HepG2 (cell line): ENCODE results near the gene MAP1B. TPM values are rescaled to one million over a fixed set of nuclear protein-coding genes. Genes with fewer than 3 reads are reported as not detected.

Experiments
- ATAC-seq: fragments of 200-7000 bp; cut with Tn5 transposase; 3 replicates; pipeline ENCODE4 v1.9.1; 2020; ENCODE audit warnings: mild to moderate bottlenecking, moderate library complexity
- BruUV-seq: library from RNA; stranded (reverse); fragments of 400-500 nt; replicated peaks from 2 replicates; lab custom pipeline; 2021; lab: Mats Ljungman, UMichigan
- CTCF ChIA-PET: fragments of 300-600 bp; formaldehyde crosslinking; extraction: SDS; loops from one replicate; lab custom pipeline; 2021; ENCODE audit warnings: low total read pairs, inconsistent platforms, low intra/inter-chr PET ratio; lab: Yijun Ruan, JAX
- POLR2A ChIA-PET: fragments of 350-600 bp; sonication (Branson Sonifier 250); formaldehyde crosslinking; loops from one replicate; lab custom pipeline; 2020; ENCODE audit warnings: antibody characterized with exemption, inconsistent platforms; lab: Yijun Ruan, JAX
- DNase-seq: peaks from one replicate; pipeline ENCODE4 v3.0.0-alpha.2; 2015; ENCODE audit warnings: low spot score
- FAIRE-seq: peaks from 3 replicates; lab custom pipeline; 2011; peaks lifted over from hg19 to GRCh38; lab: Jason Lieb, UNC
- H2AFZ ChIP-seq: one replicate; pipeline ENCODE4 v1.6.1; 2011; ENCODE audit warnings: low read length, inconsistent platforms
- H3K27ac ChIP-seq: fragments of 300-600 bp; 3 replicates; pipeline ENCODE4 v1.8.0; 2011; ENCODE audit warnings: mixed run types, mild to moderate bottlenecking, mixed read lengths, low read length, inconsistent platforms; ENCODE audit not compliant: insufficient read depth; ENCODE audit errors: extremely low read length
- H3K27me3 ChIP-seq, 2 experiments: fragments of 200-600 bp in 1 of 2; 2 replicates in 1 of 2; 3 replicates in 1 of 2; pipeline versions ENCODE4 v1.6.0 to v1.8.0; 2011; ENCODE audit warnings: low read length in 2 of 2, mild to moderate bottlenecking in 2 of 2, moderate library complexity in 2 of 2, inconsistent platforms in 1 of 2; ENCODE audit not compliant: insufficient read depth in 2 of 2, control insufficient read depth in 1 of 2
- H3K36me3 ChIP-seq, 2 experiments: fragments of 200-600 bp in 1 of 2; replicated peaks in 1 of 2; 2 replicates in 1 of 2; 3 replicates in 1 of 2; pipeline versions ENCODE4 v1.5.1 to v1.8.0; 2011; ENCODE audit warnings: low read length in 2 of 2, inconsistent platforms in 1 of 2; ENCODE audit not compliant: insufficient read depth in 2 of 2, control insufficient read depth in 1 of 2
- H3K4me1 ChIP-seq: 2 replicates; pipeline ENCODE4 v1.5.1; 2012; ENCODE audit warnings: low read length, inconsistent platforms; ENCODE audit not compliant: insufficient read depth
- H3K4me2 ChIP-seq: 2 replicates; pipeline ENCODE4 v1.6.0; 2011; ENCODE audit warnings: low read depth, low read length, inconsistent platforms
- H3K4me3 ChIP-seq, 3 experiments: fragments of 200-600 bp in 1 of 3; sonication (generic), shearing (Covaris generic) in 1 of 3; replicated peaks in 1 of 3; 2 replicates each; pipeline ENCODE4 v1.5.1; 2011 to 2016; ENCODE audit warnings: low read length in 3 of 3, inconsistent platforms in 2 of 3, low read depth in 2 of 3, mild to moderate bottlenecking in 2 of 3, control low read depth in 1 of 3, mixed read lengths in 1 of 3; ENCODE audit not compliant: insufficient read depth in 1 of 3
- H3K79me2 ChIP-seq: one replicate; pipeline ENCODE4 v1.6.1; 2011; ENCODE audit warnings: low read length, inconsistent platforms; ENCODE audit not compliant: insufficient read depth
- H3K9ac ChIP-seq: 2 replicates; pipeline ENCODE4 v1.6.0; 2011; ENCODE audit warnings: mild to moderate bottlenecking, low read depth, low read length, inconsistent platforms; ENCODE audit not compliant: insufficient read depth
- H3K9me3 ChIP-seq: 2 replicates; pipeline ENCODE4 v1.5.1; 2012; ENCODE audit warnings: mild to moderate bottlenecking, low read length
- H4K20me1 ChIP-seq: 2 replicates; pipeline ENCODE4 v1.6.0; 2011; ENCODE audit warnings: inconsistent platforms, mild to moderate bottlenecking, low read length, moderate library complexity; ENCODE audit not compliant: insufficient read depth
- CBX2 ChIP-seq, 2 experiments: fragments of 200-600 bp in 1 of 2; sonication (generic); formaldehyde crosslinking in 1 of 2; IDR thresholded peaks; 2 replicates each; pipeline versions ENCODE4 v1.7.0 to v1.8.1; 2018 to 2022; ENCODE audit warnings: low read depth in 2 of 2, low read length in 1 of 2, mild to moderate bottlenecking in 1 of 2, missing genetic modification reagents in 1 of 2
- YY1 ChIP-seq: IDR thresholded peaks from 2 replicates; pipeline ENCODE4 v1.6.1; 2011; ENCODE audit warnings: low read length, low read depth, moderate library complexity, mild to moderate bottlenecking; ENCODE audit not compliant: insufficient read depth, insufficient replicate concordance
- ZNF251 ChIP-seq: sonication (generic); formaldehyde crosslinking; IDR thresholded peaks from 2 replicates; pipeline ENCODE4 v1.9.0; 2021; ENCODE audit warnings: mild to moderate bottlenecking, missing genetic modification reagents
- ZNF451 ChIP-seq: sonication (generic); formaldehyde crosslinking; IDR thresholded peaks from 2 replicates; pipeline ENCODE4 v1.5.0; 2020; ENCODE audit warnings: mild to moderate bottlenecking, missing genetic modification reagents
- ZNF883 ChIP-seq: sonication (generic); formaldehyde crosslinking; IDR thresholded peaks from 2 replicates; pipeline ENCODE4 v1.5.1; 2020; ENCODE audit warnings: mild to moderate bottlenecking, missing genetic modification reagents; ENCODE audit errors: not compliant biosample characterization
- ZNF891 ChIP-seq: sonication (generic); formaldehyde crosslinking; IDR thresholded peaks from 2 replicates; pipeline ENCODE4 v1.5.0; 2020; ENCODE audit warnings: mild to moderate bottlenecking, missing genetic modification reagents
- WGBS: methylation state at CpG from one replicate; pipeline ENCODE4 v1.1.6; 2017; ENCODE audit warnings: low lambda C conversion rate; 5-methylcytosine and 5-hydroxymethylcytosine counted together
- in situ Hi-C: cut with HindIII; loops from 2 replicates; pipeline ENCODE4 v1.10.0; 2017; ENCODE audit warnings: low pct_unique_long_range_greater_than_20kb; ENCODE audit not compliant: extremely low pct_ligation_motif_present
- intact Hi-C: fragments of 100-400 bp; cut with micrococcal nuclease; formaldehyde crosslinking; loops from one replicate; pipeline ENCODE4 v1.10.0; 2022; ENCODE audit not compliant: unreplicated experiment
- polyA plus RNA-seq, 8 experiments: library from polyadenylated mRNA; depleted of rRNA in 3 of 8; stranded (reverse) in 7 of 8; unstranded in 1 of 8; fragments of >200 nt; fragmentation: Illumina TruSeq in 4 of 8; extraction: Trizol in 4 of 8; gene quantifications; 2 replicates each; pipeline versions ENCODE4 v1.2.1 to v1.2.3, GENCODE V29; 2011 to 2016; ENCODE audit warnings: low read depth in 4 of 8, missing spikeins in 1 of 8, mixed read lengths in 1 of 8; ENCODE audit not compliant: insufficient read depth in 1 of 8
- total RNA-seq, 5 experiments: library from RNA; depleted of rRNA; stranded (reverse); fragments of >200 nt; fragmentation: Illumina TruSeq; extraction: Trizol; gene quantifications; 2 replicates each; pipeline ENCODE4 v1.2.3, GENCODE V29; 2016; ENCODE audit warnings: low read depth in 1 of 5
- TF ChIP-seq, protein P1 (sequence below): sonication (generic); formaldehyde crosslinking; IDR thresholded peaks from 2 replicates; pipeline ENCODE4 v1.5.1; 2020; ENCODE audit warnings: mild to moderate bottlenecking, missing genetic modification reagents, borderline replicate concordance

MAP1B gene
- total and polyA plus RNA-seq, 2 of the 13 experiments (the other 11 are each of a cell fraction or from before 2014, with no cell fraction given) = 3.3 to 6.2 TPM

DNA sequence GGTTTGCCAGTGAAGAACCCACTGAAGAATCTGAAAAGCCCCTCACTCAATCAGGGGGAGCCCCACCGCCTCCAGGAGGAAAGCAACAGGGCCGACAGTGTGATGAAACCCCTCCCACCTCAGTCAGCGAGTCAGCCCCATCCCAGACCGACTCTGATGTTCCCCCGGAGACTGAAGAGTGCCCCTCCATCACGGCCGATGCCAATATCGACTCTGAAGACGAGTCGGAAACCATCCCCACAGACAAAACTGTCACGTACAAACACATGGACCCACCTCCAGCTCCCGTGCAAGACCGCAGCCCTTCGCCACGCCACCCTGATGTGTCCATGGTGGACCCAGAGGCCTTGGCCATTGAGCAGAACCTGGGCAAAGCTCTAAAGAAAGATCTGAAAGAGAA lies 92.4 kb downstream of the MAP1B start (continued):
- TF ChIP-seq YY1 = no peak
- TF ChIP-seq ZNF451 = no peak
- no peak for TF ChIP-seq ZNF883 (CRISPR knock-in tag)
- no peak for TF ChIP-seq ZNF891 (CRISPR knock-in tag)
- TF ChIP-seq ZNF251 = no peak
- no peak for TF ChIP-seq CBX2 (IDR thresholded peaks at IDR 0.05; ENCODE audit: low read depth, low read length)
- no peak for TF ChIP-seq CBX2 (CRISPR knock-in tag; IDR thresholded peaks at IDR 0.05; ENCODE audit: low read depth)
- TF ChIP-seq, all 625 proteins: peak for 0

- WGBS = 81% methylated on average over 3 of the region's 3 CpGs
- no peak overlapping the region for H3K4me3 ChIP-seq
- H2AFZ ChIP-seq = no peak overlapping the region
- DNase-seq = no peak
- H3K27ac ChIP-seq = no peak overlapping the region
- in situ Hi-C loops = no loop called here
- ChIA-PET POLR2A (no interaction called here), CTCF (no interaction called here)
- no TSS peak for BruUV-seq
- TF ChIP-seq, protein P1, sequence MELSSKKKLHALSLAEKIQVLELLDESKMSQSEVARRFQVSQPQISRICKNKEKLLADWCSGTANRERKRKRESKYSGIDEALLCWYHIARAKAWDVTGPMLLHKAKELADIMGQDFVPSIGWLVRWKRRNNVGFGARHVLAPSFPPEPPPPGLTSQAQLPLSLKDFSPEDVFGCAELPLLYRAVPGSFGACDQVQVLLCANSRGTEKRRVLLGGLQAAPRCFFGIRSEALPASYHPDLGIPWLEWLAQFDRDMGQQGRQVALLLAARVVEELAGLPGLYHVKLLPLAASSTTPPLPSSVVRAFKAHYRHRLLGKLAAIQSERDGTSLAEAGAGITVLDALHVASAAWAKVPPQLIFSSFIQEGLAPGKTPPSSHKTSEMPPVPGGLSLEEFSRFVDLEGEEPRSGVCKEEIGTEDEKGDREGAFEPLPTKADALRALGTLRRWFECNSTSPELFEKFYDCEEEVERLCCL (CRISPR knock-in tag) = no peak
- no peaks in the 10 kb centered on the region for H3K9me3 ChIP-seq
- no peak for FAIRE-seq
- H3K79me2 ChIP-seq = no peaks in the 10 kb centered on the region
- H3K9ac ChIP-seq = no peak overlapping the region
- intact Hi-C loops = no loop called here
- no peaks in the 10 kb centered on the region for H4K20me1 ChIP-seq
- ATAC-seq = no peak
- H3K27me3 ChIP-seq = no peaks in the 10 kb centered on the region
- 0 out of 2 replicates have a peak, but pooled peaks cover 8% of the 10 kb centered on the region for H3K4me1 ChIP-seq
- no peak overlapping the region for H3K4me2 ChIP-seq
- peaks cover 0 to 2% of the 10 kb centered on the region in 2 experiments; a peak in 1 of 5 replicates for H3K36me3 ChIP-seq
Measured at GRCh38 chr5:72202331-72202825, 95.1 kb downstream of the MAP1B start.
